GM12878 (cell line): ENCODE measurements around the gene ZBTB4. TPM values are rescaled to one million over a fixed set of nuclear protein-coding genes. Genes with fewer than 3 reads are reported as not detected.
A peak's percentile ranks its signal among the peaks of the same experiment; 100 is the strongest.

Source experiments
- ATAC-seq: fragments of 200-7000 bp; cut with Tn5 transposase; 3 replicates; pipeline ENCODE4 v1.9.1; 2020; ENCODE audit warnings: mild to moderate bottlenecking, moderate library complexity
- BruUV-seq: library from RNA; stranded (reverse); fragments of 400-500 nt; replicated peaks from 2 replicates; lab custom pipeline; 2021; lab: Mats Ljungman, UMichigan
- CTCF ChIA-PET: fragments of 300-600 bp; sonication (Branson Sonifier 250); formaldehyde crosslinking; extraction: SDS; loops from one replicate; lab custom pipeline; 2021; ENCODE audit warnings: inconsistent platforms; lab: Yijun Ruan, JAX
- POLR2A ChIA-PET: fragments of 350-600 bp; formaldehyde crosslinking; extraction: SDS; loops from one replicate; lab custom pipeline; 2021; ENCODE audit warnings: inconsistent platforms; lab: Charles Lee
- RAD21 ChIA-PET: fragments of 300-600 bp; sonication (Branson Sonifier 250); formaldehyde crosslinking; loops from one replicate; lab custom pipeline; 2023; ENCODE audit warnings: antibody characterized with exemption; ENCODE audit not compliant: unreplicated experiment; lab: Charles Lee
- SMC1A ChIA-PET: fragments of 300-600 bp; sonication (Branson Sonifier 250); formaldehyde crosslinking; loops from one replicate; lab custom pipeline; 2023; ENCODE audit not compliant: unreplicated experiment, uncharacterized antibody; lab: Charles Lee
- DNase-seq: peaks from one replicate; pipeline ENCODE4 v3.0.0-alpha.2; 2011; ENCODE audit warnings: low read depth, low spot score
- FAIRE-seq: peaks from 3 replicates; lab custom pipeline; 2011; peaks lifted over from hg19 to GRCh38; lab: Jason Lieb, UNC
- H2AFZ ChIP-seq: 2 replicates; pipeline ENCODE4 v1.6.0; 2011; ENCODE audit warnings: low read depth, low read length, control low read depth; ENCODE audit not compliant: control insufficient read depth
- H3K27ac ChIP-seq: 2 replicates; pipeline ENCODE4 v1.5.1; 2011; ENCODE audit warnings: control low read depth; ENCODE audit not compliant: control insufficient read depth, insufficient read depth
- H3K27me3 ChIP-seq, 2 experiments: replicated peaks in 1 of 2; 2 replicates each; pipeline versions ENCODE4 v1.6.0 to v1.6.1; 2011; ENCODE audit warnings: low read length in 1 of 2; ENCODE audit not compliant: control insufficient read depth in 2 of 2, insufficient read depth in 2 of 2
- H3K36me3 ChIP-seq, 2 experiments: 2 replicates each; pipeline ENCODE4 v1.5.1; 2011; ENCODE audit warnings: low read length in 1 of 2; ENCODE audit not compliant: control insufficient read depth in 2 of 2, insufficient read depth in 2 of 2
- H3K4me1 ChIP-seq: 2 replicates; pipeline ENCODE4 v1.6.1; 2011; ENCODE audit warnings: mild to moderate bottlenecking, low read length, moderate library complexity, mixed read lengths; ENCODE audit not compliant: control insufficient read depth, insufficient read depth
- H3K4me2 ChIP-seq: 2 replicates; pipeline ENCODE4 v1.6.0; 2011; ENCODE audit warnings: control low read depth; ENCODE audit not compliant: control insufficient read depth, insufficient read depth
- H3K4me3 ChIP-seq: fragments of 200-600 bp; sonication (generic); 2 replicates; pipeline ENCODE4 v1.5.1; 2016
- H3K79me2 ChIP-seq: 2 replicates; pipeline ENCODE4 v1.6.0; 2011; ENCODE audit warnings: low read length; ENCODE audit not compliant: control insufficient read depth, insufficient read depth
- H3K9ac ChIP-seq: 2 replicates; pipeline ENCODE4 v1.8.0; 2011; ENCODE audit warnings: low read length, control low read depth, mixed read lengths; ENCODE audit not compliant: control insufficient read depth, insufficient read depth
- H3K9me3 ChIP-seq: replicated peaks from 3 replicates; pipeline ENCODE4 v1.5.1; 2011; ENCODE audit warnings: mild to moderate bottlenecking, low read length; ENCODE audit not compliant: control insufficient read depth, insufficient read depth
- H4K20me1 ChIP-seq: 2 replicates; pipeline ENCODE4 v1.6.0; 2011; ENCODE audit not compliant: control insufficient read depth, insufficient read depth
- CBX5 ChIP-seq: sonication (generic); IDR thresholded peaks from 2 replicates; pipeline ENCODE4 v1.6.1; 2016; ENCODE audit warnings: low read depth, moderate library complexity, mild to moderate bottlenecking, inconsistent platforms
- EGR1 ChIP-seq, 2 experiments: IDR thresholded peaks; 1 replicate in 1 of 2; 2 replicates in 1 of 2; pipeline ENCODE4 v1.6.1; 2011 to 2012; ENCODE audit warnings: low read depth in 2 of 2, low read length in 2 of 2, borderline replicate concordance in 1 of 2, mild to moderate bottlenecking in 1 of 2, moderate library complexity in 1 of 2
- NR2F1 ChIP-seq: fragments of 450-650 bp; conservative IDR thresholded peaks from 2 replicates; pipeline ENCODE4 v1.6.1; 2017; ENCODE audit warnings: mild to moderate bottlenecking
- POLR2AphosphoS5 ChIP-seq: IDR thresholded peaks from 2 replicates; pipeline ENCODE4 v1.6.1; 2011; ENCODE audit warnings: mild to moderate bottlenecking, low read length, inconsistent platforms
- POU2F2 ChIP-seq: IDR thresholded peaks from 3 replicates; pipeline ENCODE4 v1.6.1; 2011; ENCODE audit warnings: low read depth, mild to moderate bottlenecking, low read length, borderline replicate concordance
- ZNF687 ChIP-seq: fragments of 450-650 bp; IDR thresholded peaks from 2 replicates; pipeline ENCODE4 v1.6.1; 2017; ENCODE audit warnings: mild to moderate bottlenecking, moderate library complexity
- WGBS: methylation state at CpG from one replicate; pipeline ENCODE4 v1.1.6; 2016; ENCODE audit warnings: low lambda C conversion rate; ENCODE audit not compliant: insufficient replicate concordance, insufficient coverage; ENCODE audit errors: missing lambda C conversion rate; 5-methylcytosine and 5-hydroxymethylcytosine counted together
- in situ Hi-C: fragments of 300-500 bp; cut with MboI; formaldehyde crosslinking; loops from 9 replicates; pipeline ENCODE4 v1.14.3; 2018; ENCODE audit warnings: mixed read lengths
- intact Hi-C: fragments of 100-400 bp; cut with micrococcal nuclease; formaldehyde crosslinking; loops from one replicate; pipeline ENCODE4 v1.14.2; 2022; ENCODE audit not compliant: unreplicated experiment
- polyA plus RNA-seq, 11 experiments: library from polyadenylated mRNA; depleted of rRNA in 4 of 11; unstranded in 6 of 11; stranded (reverse) in 5 of 11; fragments of >200 nt; fragmentation: Nextera tagmentation in 4 of 11; fragmentation: Illumina TruSeq in 1 of 11; extraction: Ambion mirVana in 4 of 11; extraction: Trizol in 1 of 11; gene quantifications; 1 replicate in 1 of 11; 2 replicates in 10 of 11; pipeline versions ENCODE4 v1.2.1 to v1.2.3, GENCODE V29; 2011 to 2016; ENCODE audit warnings: inconsistent platforms in 2 of 11, missing spikeins in 2 of 11, low read depth in 1 of 11
- total RNA-seq, 4 experiments: library from RNA; depleted of rRNA in 3 of 4; stranded (reverse); fragments of >200 nt in 3 of 4; fragmentation: Illumina TruSeq in 1 of 4; extraction: Trizol in 1 of 4; gene quantifications; 2 replicates each; pipeline versions ENCODE4 v1.2.1 to v1.2.3, GENCODE V29; 2013 to 2021
- TF ChIP-seq, protein P1 (sequence below): IDR thresholded peaks from 2 replicates; pipeline ENCODE4 v1.6.1; 2011; ENCODE audit warnings: borderline replicate concordance, low read depth, mild to moderate bottlenecking, moderate library complexity, low read length; ENCODE audit not compliant: insufficient read depth, poor library complexity, severe bottlenecking

ZBTB4 gene
- total and polyA plus RNA-seq, 10 of the 15 experiments (the other 5 are each of a cell fraction or from before 2014, with no cell fraction given) = 2.0 to 14.9 (median 6.9) TPM

DNA sequence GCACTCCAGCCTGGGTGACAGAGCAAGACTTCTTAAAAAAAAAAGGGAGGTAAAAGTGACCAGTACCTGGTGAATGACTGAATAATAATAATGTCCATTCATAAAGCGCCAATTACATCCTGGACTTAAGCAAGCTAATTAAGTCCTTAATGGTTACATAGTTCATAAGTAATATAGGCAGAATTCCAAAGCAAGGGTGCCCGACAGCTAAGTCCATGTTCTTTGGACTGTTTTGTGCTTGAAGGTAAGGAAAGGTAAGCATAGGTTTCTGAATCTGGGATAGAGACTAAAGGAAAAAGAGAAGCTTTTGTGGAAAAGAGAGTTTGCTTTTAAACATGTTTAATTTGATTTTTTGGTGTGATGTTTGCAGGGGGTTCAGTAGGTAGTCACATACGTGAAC lies 14.5 kb upstream of the ZBTB4 start:
- Histone ChIP-seq H3K9me3 (no peaks in the 10 kb centered on the region), H4K20me1 (peaks cover 9% of the 10 kb centered on the region), H3K27me3 (no peaks in the 10 kb centered on the region), H3K4me1 (no peaks in the 10 kb centered on the region), H3K36me3 (peaks cover 26 to 35% of the 10 kb centered on the region in 2 experiments), H3K27ac (no peak overlapping the region), H3K4me3 (no peak overlapping the region), H3K79me2 (peaks cover 57% of the 10 kb centered on the region), H2AFZ (no peak overlapping the region), H3K9ac (no peak overlapping the region), H3K4me2 (no peak overlapping the region)
- no peak for ATAC-seq
- RAD21 ChIA-PET = no interaction called here
- FAIRE-seq = no peak
- no TSS peak for BruUV-seq
- WGBS = 100% methylated on average over 3 of the region's 3 CpGs
- SMC1A ChIA-PET = interaction anchor here (1.2 to 3.7 kb wide), 3 partner anchors 58 to 67 kb away, joined by 3 to 11 read pairs (median 5); partner anchors contain the start of gene TNFSF13
- POLR2A ChIA-PET = interaction anchor here (0.6 kb wide), 1 partner anchor 198 kb away, joined by 3 read pairs; no protein-coding TSS in a partner anchor
- CTCF ChIA-PET = interaction anchor here (0.6 to 1.2 kb wide), 3 partner anchors 35 to 66 kb away, joined by 3 read pairs; no protein-coding TSS in a partner anchor
- in situ Hi-C loops = no loop called here
- intact Hi-C loops = no loop called here
- TF ChIP-seq POLR2AphosphoS5 (0 out of 2 replicates have a peak, but pooled peaks have one; percentile 24), NR2F1 (no peak), EGR1 (IDR thresholded peaks at IDR 0.05; ENCODE audit: borderline replicate concordance in 1 of 2, low read depth in 2 of 2, low read length in 2 of 2) (no peak), POU2F2 (no peak)
- no peak for DNase-seq

DNA sequence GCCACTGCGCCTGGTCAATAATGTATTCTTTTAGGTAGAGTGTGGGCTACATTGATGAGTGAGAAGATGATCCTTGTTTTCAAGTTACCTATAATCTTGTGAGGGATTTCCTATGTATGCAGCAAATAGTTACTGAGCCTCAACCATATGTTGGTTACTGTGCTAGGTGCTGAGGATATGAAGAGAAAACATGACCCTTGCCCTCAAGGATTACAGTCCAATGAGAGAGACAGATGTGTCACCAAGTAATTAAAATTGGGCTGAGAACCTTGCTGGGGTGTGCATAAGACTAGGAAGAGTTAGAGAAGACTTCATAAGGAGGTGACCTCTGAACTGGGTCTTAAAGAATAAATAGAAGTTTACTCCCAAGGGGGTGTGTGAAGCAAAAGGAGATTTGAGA lies 12.2 kb upstream of the ZBTB4 start:
- H4K20me1 ChIP-seq = peaks cover 9% of the 10 kb centered on the region
- H3K36me3 ChIP-seq = peaks cover 8 to 19% of the 10 kb centered on the region in 2 experiments
- in situ Hi-C loops = no loop called here
- DNase-seq (no peak), ATAC-seq (no peak), FAIRE-seq (no peak)
- H3K27ac ChIP-seq = no peak overlapping the region
- H3K27me3 ChIP-seq = no peaks in the 10 kb centered on the region
- H3K79me2 ChIP-seq = peaks cover 79% of the 10 kb centered on the region
- H3K9ac ChIP-seq = no peak overlapping the region
- no TSS peak for BruUV-seq
- no peaks in the 10 kb centered on the region for H3K4me1 ChIP-seq
- POLR2A ChIA-PET = interaction anchor here (1.1 to 1.5 kb wide), 2 partner anchors 50 to 52 kb away, joined by 4 to 8 read pairs; no protein-coding TSS in a partner anchor
- RAD21 ChIA-PET = interaction anchor here (0.8 kb wide), 1 partner anchor 69 kb away, joined by 3 read pairs; no protein-coding TSS in a partner anchor
- SMC1A ChIA-PET = interaction anchor here (1.4 to 3.7 kb wide), 2 partner anchors 50 to 69 kb away, joined by 3 to 11 read pairs; no protein-coding TSS in a partner anchor
- 90% methylated on average over 1 of the region's 1 CpG for WGBS
- CTCF ChIA-PET = interaction anchor here (0.7 to 2.2 kb wide), 6 partner anchors 22 to 136 kb away, joined by 3 to 5 read pairs (median 3); partner anchors contain the start of gene TMEM102
- H3K9me3 ChIP-seq = no peaks in the 10 kb centered on the region
- no peak overlapping the region for H2AFZ ChIP-seq
- intact Hi-C loops = no loop called here
- peak overlapping the region; percentile 25; the same call in 1 of the 2 replicates for H3K4me2 ChIP-seq
- no peak overlapping the region for H3K4me3 ChIP-seq
- TF ChIP-seq ZNF687 = no peak
- no peak for TF ChIP-seq NR2F1
- no peak for TF ChIP-seq CBX5
- TF ChIP-seq, protein P1, sequence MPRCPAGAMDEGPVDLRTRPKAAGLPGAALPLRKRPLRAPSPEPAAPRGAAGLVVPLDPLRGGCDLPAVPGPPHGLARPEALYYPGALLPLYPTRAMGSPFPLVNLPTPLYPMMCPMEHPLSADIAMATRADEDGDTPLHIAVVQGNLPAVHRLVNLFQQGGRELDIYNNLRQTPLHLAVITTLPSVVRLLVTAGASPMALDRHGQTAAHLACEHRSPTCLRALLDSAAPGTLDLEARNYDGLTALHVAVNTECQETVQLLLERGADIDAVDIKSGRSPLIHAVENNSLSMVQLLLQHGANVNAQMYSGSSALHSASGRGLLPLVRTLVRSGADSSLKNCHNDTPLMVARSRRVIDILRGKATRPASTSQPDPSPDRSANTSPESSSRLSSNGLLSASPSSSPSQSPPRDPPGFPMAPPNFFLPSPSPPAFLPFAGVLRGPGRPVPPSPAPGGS = no peak
